22Rv1 (cell line): Measurements from ENCODE around the gene ERICH6B.

Experiments used
- H3K27ac ChIP-seq: fragments of 450-650 bp; 2 replicates; pipeline ENCODE4 v1.5.1; 2017
- CTCF ChIP-seq: fragments of 450-650 bp; IDR thresholded peaks from 2 replicates; pipeline ENCODE4 v1.5.1; 2017; ENCODE audit warnings: mild to moderate bottlenecking
- ZFX ChIP-seq: fragments of 450-650 bp; IDR thresholded peaks from 2 replicates; pipeline ENCODE4 v1.6.1; 2017; ENCODE audit warnings: antibody characterized with exemption, borderline replicate concordance

ERICH6B gene

DNA sequence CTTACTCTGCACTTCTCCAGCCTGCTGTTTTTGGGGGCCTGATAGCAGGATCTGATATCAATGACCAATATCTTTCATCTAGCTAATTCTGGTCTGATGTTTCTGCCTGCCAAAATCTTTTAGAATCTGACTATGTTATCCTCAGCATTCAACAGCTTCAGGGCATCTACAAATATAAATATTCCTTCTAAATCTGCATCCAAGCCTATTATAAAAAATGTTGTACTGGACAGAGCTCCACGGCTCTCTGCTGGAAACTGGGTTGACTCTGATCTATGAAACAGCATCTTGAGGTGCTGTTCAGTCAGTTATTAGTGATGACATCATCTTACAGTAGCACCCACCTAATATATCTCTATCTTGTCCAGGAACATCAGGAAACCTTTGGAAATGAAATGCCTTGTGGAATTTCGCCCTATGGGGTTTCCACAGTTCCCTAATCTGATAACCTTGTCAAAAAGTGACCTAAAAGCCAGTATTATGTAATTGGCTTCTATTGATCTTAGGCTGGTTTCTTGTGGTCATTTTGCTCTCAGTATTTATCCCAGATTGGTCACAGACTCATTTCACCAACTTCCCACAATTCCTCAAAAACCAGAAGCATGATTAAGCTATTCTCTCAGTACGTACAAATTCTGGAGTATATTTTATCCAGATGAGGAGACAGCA, 33.0 kb downstream of the ERICH6B start:
- no peak for TF ChIP-seq CTCF
- TF ChIP-seq ZFX, result no peak
- H3K27ac ChIP-seq, result no peak overlapping the region

- TF ChIP-seq ZFX (no peak), CTCF (no peak)
Observed at GRCh38 chr13:45576466-45576865, 39.1 kb downstream of the ERICH6B start.

GRCh38 chr13:45575830-45576180, 39.7 kb downstream of the ERICH6B start:
- H3K27ac ChIP-seq, result no peak overlapping the region
- TF ChIP-seq ZFX, result no peak
- no peak for TF ChIP-seq CTCF

More at GRCh38 chr13:45576466-45576865, 39.1 kb downstream of the ERICH6B start:
- H3K27ac ChIP-seq, result no peak overlapping the region

- TF ChIP-seq CTCF (no peak), ZFX (no peak)
- H3K27ac ChIP-seq, result no peak overlapping the region
Observed at GRCh38 chr13:45575146-45575829, 40.3 kb downstream of the ERICH6B start.

DNA sequence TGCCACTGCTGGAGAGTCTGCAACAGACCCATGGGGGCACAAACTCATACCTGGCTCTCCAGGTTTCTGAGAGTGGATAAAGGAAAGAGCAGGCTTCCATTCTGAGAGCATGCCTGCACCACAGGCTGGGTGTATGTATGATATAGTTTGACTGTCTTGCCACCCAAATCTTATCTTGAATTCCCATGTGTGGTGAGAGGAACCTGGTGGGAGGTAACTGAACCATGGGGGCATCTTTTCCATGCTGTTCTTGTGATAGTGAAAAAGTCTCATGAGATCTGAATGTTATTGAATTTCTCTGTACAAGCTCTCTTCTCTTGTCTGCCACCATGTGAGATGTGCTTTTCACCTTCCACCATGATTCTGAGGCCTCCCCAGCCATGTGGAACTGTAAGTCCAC, 50.2 kb downstream of the ERICH6B start:
- no peak overlapping the region for H3K27ac ChIP-seq
- TF ChIP-seq ZFX, result no peak
- no peak for TF ChIP-seq CTCF

DNA sequence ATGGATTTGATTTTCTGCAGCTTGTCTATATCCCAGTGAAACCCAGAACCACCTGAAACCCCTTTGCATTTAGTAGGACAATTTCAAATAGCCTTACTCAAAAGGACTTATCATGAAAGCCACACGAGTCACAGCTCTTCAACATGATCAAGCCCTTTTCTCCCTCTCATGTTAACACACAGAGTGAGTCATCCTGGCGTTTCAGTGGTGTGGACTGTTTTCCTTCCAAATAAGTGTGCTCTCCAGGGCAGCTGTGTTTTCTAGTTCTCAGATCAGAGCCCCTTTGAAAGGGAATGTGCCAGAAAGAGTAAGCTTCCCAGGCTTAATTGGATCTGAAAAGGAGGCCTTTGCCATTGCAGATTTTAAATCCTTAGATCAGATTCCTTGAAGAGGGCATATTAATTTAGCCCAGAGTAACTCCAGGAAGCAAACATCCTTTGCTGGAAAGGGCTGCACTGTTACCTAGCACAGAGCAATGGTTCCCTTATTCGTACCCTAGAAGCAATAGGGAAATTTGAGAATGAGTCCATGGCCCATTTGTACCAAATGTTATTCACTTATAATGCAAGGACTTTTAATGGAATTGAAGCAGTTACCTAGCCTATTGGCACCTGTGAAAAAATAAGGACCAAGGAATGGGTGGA, 51.3 kb downstream of the ERICH6B start:
- no peak overlapping the region for H3K27ac ChIP-seq
- no peak for TF ChIP-seq CTCF
- no peak for TF ChIP-seq ZFX

GRCh38 chr13:45554604-45555109, 60.9 kb downstream of the ERICH6B start:
- TF ChIP-seq CTCF, result no peak
- TF ChIP-seq ZFX, result no peak
- no peak overlapping the region for H3K27ac ChIP-seq
